Measurements from ENCODE around the gene LRP1B.

DNA sequence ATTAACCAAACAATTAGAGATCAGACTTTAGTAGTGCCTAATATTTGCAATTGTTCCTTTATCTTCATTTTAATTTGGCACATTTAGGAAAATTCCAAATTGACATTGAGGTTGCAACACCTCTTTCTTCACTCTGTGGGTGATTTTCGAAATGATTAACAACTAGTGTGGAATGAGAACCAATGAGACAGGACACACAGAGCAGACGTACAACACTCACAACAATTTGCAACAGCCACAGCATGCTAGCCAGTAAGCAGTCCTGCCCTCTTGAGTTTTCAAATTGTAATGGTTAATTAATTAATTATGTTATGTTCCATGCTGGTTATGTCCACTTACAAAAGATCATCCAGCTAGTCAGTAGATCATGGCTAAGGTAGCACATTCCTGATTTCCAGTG lies 339.3 kb downstream of the LRP1B start:
- no peak for TF ChIP-seq CTCF (IDR thresholded peaks at IDR 0.05; ENCODE audit: low read depth, low read length, poor library complexity, severe bottlenecking)
- no peak for TF ChIP-seq EZH2phosphoT487 (IDR thresholded peaks at IDR 0.05; ENCODE audit: borderline replicate concordance, low read length)
